Measurements from ENCODE around the gene PTPRD. TPM values are rescaled to one million over a fixed set of nuclear protein-coding genes. Genes with fewer than 3 reads are reported as not detected.

PTPRD gene
- total RNA-seq, 1 experiment from 2014 or later, result 32.5 TPM

GRCh38 chr9:8877753-8878494 lies 1734.9 kb downstream of the PTPRD start:
- Mint-ChIP-seq H3K4me1 (peaks cover 5 to 14% of the 10 kb centered on the region in 2 experiments), H3K27ac (peak overlapping the region in 1 of 3 experiments; percentile 20; a peak in 2 of 7 replicates), H3K36me3 (ENCODE audit: insufficient read depth in 1 of 3, low read depth in 3 of 3) (no peaks in the 10 kb centered on the region), H3K9me3 (no peaks in the 10 kb centered on the region; a peak in 1 of 5 replicates), H3K27me3 (ENCODE audit: low read depth) (no peaks in the 10 kb centered on the region), H3K4me3 (no peak overlapping the region)
- no peak overlapping the region for H4K5ac ChIP-seq (ENCODE audit: insufficient read length, low read depth, low read length)
- no peak overlapping the region for H2AFZ ChIP-seq (ENCODE audit: low read length)
- H4K91ac ChIP-seq (ENCODE audit: insufficient read length, low read depth, low read length), result no peak overlapping the region
- H2AK5ac ChIP-seq (ENCODE audit: insufficient read length, low read length), result no peak overlapping the region
- TF ChIP-seq CTCF (conservative IDR thresholded peaks at IDR 0.05), result no peak
- no CpG with 5 or more reads among the region's 3 CpGs for WGBS (ENCODE audit: extremely low coverage, insufficient read length, low lambda C conversion rate)
- no peak overlapping the region for H3K4ac ChIP-seq (ENCODE audit: low read depth, low read length)
- H3K56ac ChIP-seq (ENCODE audit: insufficient read length, low read depth, low read length), result no peak overlapping the region
- H3K27ac ChIP-seq (ENCODE audit: insufficient read length, low read depth, low read length), result no peak overlapping the region
- no peak overlapping the region for H3K4me2 ChIP-seq (ENCODE audit: insufficient read depth, insufficient read length, low read length)
- no peak for DNase-seq
- H3K79me2 ChIP-seq (ENCODE audit: insufficient read depth, low read length), result no peaks in the 10 kb centered on the region
- no peak overlapping the region for H3K23ac ChIP-seq (ENCODE audit: insufficient read length, low read depth, low read length)
- H2BK120ac ChIP-seq (ENCODE audit: low read depth, low read length, poor library complexity, severe bottlenecking), result no peak overlapping the region
- no peaks in the 10 kb centered on the region for H3K23me2 ChIP-seq (ENCODE audit: insufficient read length, low read depth, low read length, poor library complexity, severe bottlenecking)
- H2BK12ac ChIP-seq (ENCODE audit: insufficient read length, low read depth, low read length), result no peak overlapping the region
- H3K4me1 ChIP-seq (ENCODE audit: insufficient read depth, low read length), result no peaks in the 10 kb centered on the region
- no peak overlapping the region for H3T11ph ChIP-seq (ENCODE audit: low read length)
- H2BK5ac ChIP-seq (ENCODE audit: insufficient read length, low read length), result no peak overlapping the region
- H2BK15ac ChIP-seq (ENCODE audit: low read depth, low read length), result no peak overlapping the region
- no peak overlapping the region for H2BK20ac ChIP-seq (ENCODE audit: low read depth, low read length, poor library complexity, severe bottlenecking)
- H3K14ac ChIP-seq (ENCODE audit: insufficient read depth, low read length), result no peak overlapping the region
- H3K9me3 ChIP-seq (ENCODE audit: control insufficient read depth, low read depth, low read length), result no peaks in the 10 kb centered on the region
- H3K27me3 ChIP-seq (ENCODE audit: insufficient read depth, low read length), result no peaks in the 10 kb centered on the region
- H4K20me1 ChIP-seq (ENCODE audit: control insufficient read depth, insufficient read depth, insufficient read length), result no peaks in the 10 kb centered on the region
- no peaks in the 10 kb centered on the region for H3K79me1 ChIP-seq (ENCODE audit: insufficient read depth, low read depth, low read length, poor library complexity, severe bottlenecking)
- H4K8ac ChIP-seq (replicated peaks; ENCODE audit: insufficient read length, low read depth, low read length), result no peak overlapping the region
- H3K9ac ChIP-seq (ENCODE audit: extremely low read depth, insufficient read length, low read length), result no peak overlapping the region
- H3K18ac ChIP-seq (ENCODE audit: insufficient read length, low read depth, low read length), result no peak overlapping the region

Measured in H9 (cell line).